ENCODE data around the gene AGAP3. TPM values are rescaled to one million over a fixed set of nuclear protein-coding genes. Genes with fewer than 3 reads are reported as not detected.

AGAP3 gene
- total and polyA plus RNA-seq, 4 experiments from 2014 or later: 3.0 to 65.8 (median 31.2) TPM

Other genes with a start within 250 kb of the AGAP3 start
- not detected for gene AOC1, start 234.0 kb upstream of the AGAP3 start, total RNA-seq
- not detected for gene AOC1, start 234.0 kb upstream of the AGAP3 start, polyA plus RNA-seq
- 1 to 10 TPM; 2.3 to 2.6 TPM for gene KCNH2, start 108.2 kb upstream of the AGAP3 start, total RNA-seq
- 1 to 10 TPM; 1.8 to 2.4 TPM for gene KCNH2, start 108.2 kb upstream of the AGAP3 start, polyA plus RNA-seq
- 1 to 10 TPM; 4.0 to 4.6 TPM for gene NOS3, start 95.5 kb upstream of the AGAP3 start, total RNA-seq
- gene NOS3, start 95.5 kb upstream of the AGAP3 start, polyA plus RNA-seq: 10 to 100 TPM in 1 of 2 donors, 1 to 10 TPM in 1; 6.6 to 14.9 TPM
- gene ATG9B, start 62.0 kb upstream of the AGAP3 start, total RNA-seq: 10 to 100 TPM; 29.3 to 29.9 TPM
- 10 to 100 TPM; 16.9 to 36.6 TPM for gene ATG9B, start 62.0 kb upstream of the AGAP3 start, polyA plus RNA-seq
- 10 to 100 TPM; 71.2 to 75.8 TPM for gene ABCB8, start 58.0 kb upstream of the AGAP3 start, total RNA-seq
- gene ABCB8, start 58.0 kb upstream of the AGAP3 start, polyA plus RNA-seq: 10 to 100 TPM; 17.8 to 22.8 TPM
- 10 to 100 TPM; 10.6 to 11.6 TPM for gene ASIC3, start 37.9 kb upstream of the AGAP3 start, total RNA-seq
- gene ASIC3, start 37.9 kb upstream of the AGAP3 start, polyA plus RNA-seq: not detected
- gene CDK5, start 28.6 kb upstream of the AGAP3 start, total RNA-seq: 1 to 10 TPM; 6.3 to 7.5 TPM
- 10 to 100 TPM; 10.8 to 15.2 TPM for gene CDK5, start 28.6 kb upstream of the AGAP3 start, polyA plus RNA-seq
- gene SLC4A2, start 26.9 kb upstream of the AGAP3 start, total RNA-seq: 10 to 100 TPM; 82.7 to 84.7 TPM
- gene SLC4A2, start 26.9 kb upstream of the AGAP3 start, polyA plus RNA-seq: 10 to 100 TPM; 12.8 to 24.3 TPM
- 100 to 1,000 TPM; 123 to 126 TPM for gene FASTK, start 5.7 kb upstream of the AGAP3 start, total RNA-seq
- gene FASTK, start 5.7 kb upstream of the AGAP3 start, polyA plus RNA-seq: 10 to 100 TPM; 51.2 to 62.2 TPM
- 10 to 100 TPM; 42.6 to 48.7 TPM for gene TMUB1, start 3.0 kb upstream of the AGAP3 start, total RNA-seq
- gene TMUB1, start 3.0 kb upstream of the AGAP3 start, polyA plus RNA-seq: 10 to 100 TPM; 48.9 to 66.7 TPM
- gene GBX1, start 81.2 kb downstream of the AGAP3 start, total RNA-seq: not detected
- not detected for gene GBX1, start 81.2 kb downstream of the AGAP3 start, polyA plus RNA-seq
- gene ASB10, start 100.8 kb downstream of the AGAP3 start, total RNA-seq: not detected
- not detected for gene ASB10, start 100.8 kb downstream of the AGAP3 start, polyA plus RNA-seq
- 1 to 10 TPM; 4.9 to 6.9 TPM for gene H2BK1, start 124.0 kb downstream of the AGAP3 start, total RNA-seq
- gene H2BK1, start 124.0 kb downstream of the AGAP3 start, polyA plus RNA-seq: not detected
- 10 to 100 TPM; 31.4 to 35.7 TPM for gene ABCF2, start 140.7 kb downstream of the AGAP3 start, total RNA-seq
- 10 to 100 TPM; 33.0 to 37.3 TPM for gene ABCF2, start 140.7 kb downstream of the AGAP3 start, polyA plus RNA-seq
- gene CHPF2, start 146.0 kb downstream of the AGAP3 start, total RNA-seq: 10 to 100 TPM; 52.2 to 52.3 TPM
- gene CHPF2, start 146.0 kb downstream of the AGAP3 start, polyA plus RNA-seq: 10 to 100 TPM; 25.3 to 28.6 TPM
- 1 to 10 TPM; 4.0 to 5.2 TPM for gene SMARCD3, start 162.2 kb downstream of the AGAP3 start, total RNA-seq
- gene SMARCD3, start 162.2 kb downstream of the AGAP3 start, polyA plus RNA-seq: 1 to 10 TPM; 4.6 TPM

Measured in CD4-positive, alpha-beta memory T cell (primary cell).